ENCODE data around the gene USP7.
"Not testable (repeated sequence)": the region's sequence is repeated elsewhere in the genome, so short reads cannot be mapped to it uniquely, and the experiment has no call there.

The USP7 gene

DNA sequence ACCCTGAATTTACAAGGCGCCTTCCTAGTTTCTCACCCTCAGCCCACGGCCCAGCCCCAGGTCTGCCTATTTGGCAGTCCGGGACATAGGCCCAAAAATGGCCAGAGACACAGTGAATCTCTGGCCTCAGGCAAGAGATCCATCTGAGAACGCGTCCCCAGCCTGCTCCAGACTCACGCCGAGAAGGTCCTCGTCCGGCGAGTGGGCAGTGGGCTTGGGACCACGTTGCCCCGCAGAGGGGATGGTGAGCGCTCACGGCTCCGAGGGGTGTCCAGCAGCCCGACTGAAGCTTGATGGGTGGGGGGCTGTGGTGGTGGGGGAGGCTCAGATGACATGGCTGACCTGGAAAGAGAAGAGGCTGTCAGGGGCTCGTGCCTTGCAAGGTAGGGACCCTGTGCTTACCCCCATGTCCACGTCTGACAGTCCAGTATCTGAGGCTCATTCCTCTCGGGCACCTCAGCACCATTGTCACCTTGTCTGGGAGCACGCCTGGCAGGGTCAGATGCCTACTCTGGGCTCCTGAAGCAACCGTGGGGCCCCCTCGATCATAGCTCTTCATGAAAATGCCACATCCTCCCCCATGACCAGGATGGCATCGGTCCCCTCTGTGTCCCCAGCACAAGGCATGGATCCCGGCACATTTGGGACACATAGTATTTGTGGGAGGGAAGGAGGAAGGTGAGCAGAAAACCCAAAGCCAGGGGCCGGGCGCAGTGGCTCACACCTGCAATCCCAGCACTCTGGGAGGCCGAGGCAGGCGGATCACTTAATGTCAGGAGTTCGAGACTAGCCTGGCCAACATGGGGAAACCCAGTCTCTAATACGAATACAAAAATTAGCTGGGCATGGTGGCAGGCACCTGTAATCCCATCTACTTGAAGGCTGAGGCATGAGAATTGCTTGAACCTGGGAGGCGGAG is 104.5 kb downstream of the USP7 start:
- DNase-seq = no peak

DNA sequence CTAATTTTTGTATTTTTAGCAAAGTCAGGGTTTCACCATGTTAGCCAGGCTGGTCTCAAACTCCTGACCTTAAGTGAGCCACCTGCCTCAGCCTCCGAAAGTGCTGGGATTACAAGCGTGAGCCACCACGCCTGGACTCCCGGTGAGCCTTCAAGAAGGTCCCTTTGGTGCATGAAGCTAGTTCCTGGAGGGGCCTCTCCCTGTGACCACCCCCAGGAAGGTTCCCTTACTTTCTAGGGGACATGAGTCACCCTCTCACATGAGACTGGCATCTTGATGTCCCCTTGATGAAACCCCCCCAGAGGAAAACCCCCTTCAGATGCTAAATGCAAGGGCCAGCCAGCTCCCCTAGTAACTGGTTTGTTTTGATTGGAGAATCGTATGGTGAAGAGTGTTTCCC is 107.7 kb downstream of the USP7 start:
- no peak for DNase-seq

DNA sequence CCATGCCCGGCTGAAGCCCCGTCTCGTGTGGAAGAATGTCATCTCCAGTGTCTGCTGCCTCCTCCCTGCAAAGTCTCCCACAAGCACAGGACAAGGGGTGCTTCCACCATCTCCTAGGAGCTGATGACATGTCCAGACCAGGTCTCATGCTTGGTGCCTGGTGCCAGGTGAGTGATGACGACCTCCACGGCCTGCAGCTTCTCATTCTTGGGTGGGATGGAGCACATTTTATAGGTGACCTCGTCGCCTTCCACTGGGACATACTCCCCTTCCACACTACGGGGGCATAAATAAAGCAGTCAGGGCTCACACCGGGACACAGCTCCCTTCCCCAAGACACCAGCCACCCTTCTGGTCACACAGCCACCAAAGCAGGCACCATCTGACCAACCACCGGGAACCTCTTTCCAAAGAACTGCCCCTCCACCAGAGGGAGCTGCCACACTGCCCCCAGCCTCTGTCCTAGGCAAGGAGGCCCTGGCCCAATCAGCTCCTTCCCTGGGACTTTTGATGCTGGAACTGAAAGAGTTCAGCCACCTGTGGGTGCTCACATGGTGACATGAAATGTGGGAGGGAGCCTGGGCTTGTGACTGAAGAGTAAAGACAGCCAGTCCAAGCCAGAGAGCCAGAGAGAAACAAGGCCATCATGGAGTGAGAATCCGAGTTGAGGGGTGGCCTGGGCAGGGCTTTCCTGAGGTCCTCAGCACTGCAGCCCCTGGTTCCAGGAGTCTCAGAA is 108.5 kb downstream of the USP7 start:
- DNase-seq = no peak

DNA sequence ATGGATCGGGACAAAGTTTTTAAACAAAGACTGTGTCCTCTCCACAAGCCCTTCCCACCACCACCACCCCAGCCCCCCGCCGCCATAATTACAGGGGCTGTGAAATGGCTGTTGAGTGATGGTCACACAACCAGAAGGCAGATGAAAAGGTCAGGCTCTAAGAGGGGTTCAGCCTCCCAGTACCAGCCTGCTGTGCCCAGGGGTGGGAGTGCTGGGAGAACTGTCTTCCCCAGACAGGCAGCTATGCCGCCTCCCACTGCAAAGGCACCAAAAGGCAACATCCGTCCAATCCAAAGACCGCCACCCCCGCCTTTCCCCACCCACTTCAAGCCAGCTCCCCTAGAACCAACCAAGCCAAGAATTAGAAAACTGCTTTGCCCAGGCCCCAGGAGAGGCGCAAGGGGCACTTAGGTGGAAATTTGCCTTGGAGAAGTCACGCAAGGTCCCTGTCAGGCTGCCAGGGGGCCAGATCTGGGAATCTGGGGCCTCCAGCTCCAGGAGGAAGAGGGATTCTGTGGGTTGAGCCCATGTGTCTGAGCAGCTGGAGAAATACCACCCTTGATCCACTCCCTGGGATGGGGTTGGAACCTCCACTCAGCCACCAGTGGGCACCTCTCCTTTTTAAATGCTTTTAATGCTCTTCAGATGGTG is 109.3 kb downstream of the USP7 start:
- DNase-seq = no peak

DNA sequence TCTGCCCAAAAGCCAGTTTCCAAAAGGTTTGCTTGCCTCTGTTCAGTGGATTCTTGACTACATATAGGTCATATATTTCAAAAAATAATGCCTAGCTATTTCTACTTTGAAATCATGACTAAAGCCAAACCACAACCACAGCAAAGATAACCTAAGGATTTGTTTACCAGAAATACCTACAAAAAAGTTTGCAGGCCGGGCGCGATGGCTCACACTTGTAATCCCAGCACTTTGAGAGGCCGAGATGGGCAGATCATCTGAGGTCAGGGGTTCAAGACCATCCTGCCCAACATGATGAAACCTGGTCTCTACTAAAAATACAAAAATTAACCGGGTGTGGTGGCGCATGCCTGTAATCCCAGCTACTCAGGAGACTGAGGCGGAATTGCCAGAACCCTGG is 110.1 kb downstream of the USP7 start:
- no peak for DNase-seq

DNA sequence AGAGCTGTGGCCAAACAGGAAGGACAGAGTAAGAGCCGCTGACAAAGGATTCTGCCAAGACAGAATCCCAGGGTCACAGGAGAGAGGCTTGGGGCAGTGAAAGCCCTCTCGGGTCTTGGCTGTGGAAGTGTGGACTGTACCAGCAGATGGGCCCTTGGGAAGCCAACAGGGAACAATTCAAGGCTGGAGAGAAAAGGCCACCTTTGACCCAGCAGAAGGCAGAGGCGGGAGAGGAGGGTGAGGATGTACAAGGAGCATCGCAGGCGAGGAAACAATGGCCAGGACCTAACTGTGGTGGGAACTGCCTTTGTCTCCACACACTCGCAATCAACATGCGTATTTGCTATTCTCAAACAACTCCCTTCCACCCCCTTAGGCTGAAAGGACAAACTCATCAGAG is 110.6 kb downstream of the USP7 start:
- no peak for DNase-seq

DNA sequence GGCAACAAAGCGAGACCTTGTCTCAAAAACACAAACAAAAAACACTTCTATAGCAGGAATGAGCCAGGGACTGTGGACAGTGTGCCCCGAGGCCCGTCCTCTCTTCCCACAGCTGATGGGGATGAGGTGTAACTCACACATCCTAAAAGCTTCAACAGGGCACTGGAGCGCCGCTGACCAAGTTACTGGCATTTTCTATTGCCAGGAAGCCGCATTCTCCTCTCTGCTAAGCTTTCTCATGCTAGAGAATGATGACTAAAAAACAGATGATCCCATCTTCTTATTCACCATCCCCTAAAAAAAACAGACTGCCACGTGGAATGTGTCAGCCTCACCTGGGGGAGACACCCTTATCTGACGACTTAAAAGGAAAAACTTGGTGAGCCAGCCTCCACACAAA is 111.2 kb downstream of the USP7 start:
- no peak for DNase-seq

DNA sequence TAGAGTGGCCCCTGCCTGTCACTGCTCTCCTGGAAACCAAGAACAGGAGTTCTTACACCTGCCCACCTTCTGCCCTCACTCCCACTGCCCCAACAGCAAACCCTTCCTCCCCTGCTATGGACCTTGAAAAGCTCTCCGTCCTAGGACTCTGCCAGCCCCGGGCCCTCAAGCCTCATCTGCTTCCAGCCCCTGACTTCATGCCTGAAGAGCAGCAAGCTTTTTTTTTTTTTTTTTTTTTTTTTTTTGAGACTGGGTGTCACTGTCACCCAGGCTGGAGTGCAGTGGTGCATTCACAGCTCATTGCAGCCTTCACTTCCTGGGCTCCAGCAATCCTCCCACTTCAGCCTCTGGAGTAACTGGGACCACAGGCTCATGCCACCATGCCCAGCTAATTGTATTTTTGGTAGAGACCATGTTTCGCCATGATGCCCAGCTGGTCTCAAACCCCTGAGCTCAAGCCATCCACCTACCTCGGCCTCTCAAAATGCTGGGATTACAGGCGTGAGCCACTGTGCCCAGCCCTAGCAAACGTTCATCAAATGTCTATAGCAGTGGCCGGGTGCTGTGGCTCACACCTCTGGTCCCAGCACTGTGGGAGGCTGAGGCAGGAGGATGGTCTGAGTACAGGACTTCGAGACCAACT is 111.8 kb downstream of the USP7 start:
- no peak for DNase-seq

DNA sequence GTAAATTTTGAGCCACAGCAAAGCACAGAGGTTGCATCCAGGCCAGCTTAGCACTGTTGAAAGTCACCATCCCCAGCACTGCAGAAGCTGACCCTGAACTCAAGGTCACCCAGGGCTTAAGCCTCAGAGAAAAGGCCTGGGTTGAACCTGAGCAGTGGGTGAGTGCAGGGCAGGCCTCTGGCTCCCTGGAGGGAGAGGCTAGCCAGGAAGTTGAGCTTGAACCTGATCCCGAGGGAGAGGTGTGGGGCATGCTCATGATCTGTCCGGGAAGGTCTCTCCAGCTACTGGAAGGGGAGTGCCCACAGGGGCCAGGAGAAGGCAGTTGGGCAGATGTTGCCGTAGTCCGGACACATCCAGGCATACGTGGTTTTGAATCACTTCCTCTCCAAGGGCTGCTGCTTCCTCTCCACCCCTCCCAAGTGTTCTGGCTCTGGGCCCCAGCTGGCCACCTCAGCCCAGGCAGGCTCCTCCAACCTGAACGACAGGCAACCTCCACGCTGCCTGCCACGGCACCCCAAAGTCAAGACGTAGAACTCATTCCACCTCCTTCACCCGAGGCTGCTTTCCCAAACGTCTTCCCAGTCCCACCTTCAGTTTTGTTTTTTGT is 113.3 kb downstream of the USP7 start:
- no peak for DNase-seq

DNA sequence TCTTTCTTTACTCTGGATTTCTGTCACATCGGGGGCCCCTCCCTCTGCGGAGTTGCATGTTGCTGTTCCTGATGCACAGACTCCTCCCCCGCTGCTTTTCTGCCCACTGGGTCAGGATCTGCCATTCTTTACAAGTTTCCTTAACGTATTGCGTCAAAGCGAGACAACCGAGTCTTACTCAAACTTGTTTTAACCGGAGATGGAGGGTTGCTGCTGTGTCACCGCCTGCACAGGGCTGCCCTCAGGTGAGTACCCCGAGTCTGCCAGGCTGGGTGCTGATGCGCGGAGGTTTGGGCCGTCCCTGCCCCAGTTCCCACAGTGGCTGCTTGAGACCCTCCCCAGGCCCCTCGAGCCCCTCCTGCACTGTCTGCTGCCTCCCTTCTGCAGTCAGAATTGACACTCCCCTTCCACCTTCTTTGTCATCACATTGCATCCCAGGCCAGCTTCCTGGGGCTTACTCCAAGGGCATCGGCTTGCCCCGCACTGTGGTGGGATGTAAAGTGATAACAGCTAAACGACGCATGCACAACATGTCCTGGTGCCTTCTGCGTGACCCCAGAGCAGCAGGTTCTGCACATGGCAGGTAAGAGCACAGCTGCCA is 114.2 kb downstream of the USP7 start:
- DNase-seq = no peak

DNA sequence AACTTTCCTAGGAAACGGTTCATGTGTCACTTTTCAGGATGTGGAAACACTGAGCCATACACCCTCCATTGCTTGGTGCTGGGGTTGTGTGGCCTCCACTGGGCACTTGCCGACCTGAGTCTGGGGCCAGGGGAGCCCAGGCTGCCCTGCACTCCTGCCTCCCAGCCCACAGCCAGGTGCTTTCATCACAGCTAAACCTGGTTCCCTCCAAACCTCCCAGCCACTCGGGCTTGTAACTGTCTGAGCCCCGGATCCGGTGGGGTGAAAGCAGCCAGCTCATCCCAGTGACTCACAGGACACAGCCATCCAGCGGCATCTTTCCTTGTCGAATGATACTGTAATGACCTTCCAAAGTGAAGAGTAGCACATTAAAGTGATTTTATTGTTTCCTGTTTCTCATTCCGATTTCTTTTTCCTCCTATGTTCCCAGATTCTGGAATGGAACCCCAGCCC is 114.7 kb downstream of the USP7 start:
- no peak for DNase-seq

DNA sequence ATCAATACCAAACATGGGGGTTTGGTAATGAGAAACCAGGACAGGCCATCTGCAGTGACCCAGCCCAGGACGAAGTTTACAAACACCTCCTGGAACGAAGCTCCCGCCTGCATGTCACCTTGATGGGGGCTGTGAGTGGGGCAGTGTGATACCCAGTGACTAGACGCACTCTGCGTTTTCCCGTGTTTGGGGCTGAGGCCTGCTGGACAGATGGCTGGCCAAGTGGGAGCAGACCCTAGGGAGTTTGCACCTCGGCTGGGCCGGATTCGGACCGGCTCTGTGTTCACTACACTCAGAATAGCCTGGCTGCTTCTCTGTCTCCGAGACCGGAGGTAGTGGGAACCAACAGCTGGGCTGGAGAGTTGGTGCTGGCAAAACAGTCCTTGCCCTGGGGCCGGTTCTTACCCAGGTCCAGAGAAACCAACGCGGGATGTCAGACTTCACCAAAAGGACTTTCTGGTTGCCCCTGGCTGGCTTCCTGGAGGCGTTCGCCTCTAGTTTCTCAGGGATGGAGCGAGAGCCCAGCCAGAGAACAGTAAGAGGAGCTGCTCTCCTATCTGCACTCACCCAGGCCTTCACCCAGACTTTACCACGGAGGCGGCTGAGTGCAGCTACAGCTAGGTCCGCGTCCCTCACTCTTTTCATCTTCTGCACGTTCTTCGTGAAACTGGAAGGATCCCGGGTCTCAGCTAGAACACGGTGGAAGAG is 115.3 kb downstream of the USP7 start:
- no peak for DNase-seq

DNA sequence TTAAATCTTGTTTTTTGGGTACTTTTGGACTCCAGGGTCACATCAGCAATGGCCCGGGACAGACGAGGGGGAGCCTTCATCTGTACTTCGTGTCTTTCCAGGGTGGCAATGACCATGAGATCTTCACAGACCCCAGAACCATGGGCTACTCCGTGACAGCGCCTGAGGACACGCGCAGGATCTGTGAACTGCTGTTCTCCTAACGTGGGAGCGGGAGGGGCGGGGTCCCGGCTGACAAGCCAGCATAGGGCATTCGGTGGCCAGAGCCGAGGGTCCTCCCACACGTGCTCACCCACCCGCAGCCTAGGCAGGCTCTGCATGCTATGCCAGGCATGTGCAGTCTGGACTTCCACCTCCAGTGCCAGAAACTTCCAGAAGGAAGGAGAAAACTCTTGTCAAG is 116.1 kb downstream of the USP7 start:
- no peak for DNase-seq

DNA sequence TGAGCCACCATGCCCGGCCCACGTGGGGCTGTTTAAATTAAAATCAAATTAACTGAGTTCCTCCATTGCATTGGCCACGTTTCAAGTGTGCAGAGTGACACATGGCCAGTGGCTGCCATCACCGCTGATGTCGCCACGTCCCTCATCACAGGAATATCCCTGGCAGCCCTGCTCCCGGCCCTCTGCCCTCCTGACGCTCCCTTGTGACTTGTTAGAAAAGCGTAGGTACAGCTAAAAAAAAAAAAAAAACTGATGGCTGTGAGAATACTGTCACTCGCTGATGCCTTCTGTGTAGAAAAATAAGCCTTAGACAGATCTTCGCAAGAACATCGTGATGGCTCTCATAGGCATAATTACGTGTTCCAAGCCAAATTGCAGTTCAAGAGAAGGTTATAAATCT is 116.6 kb downstream of the USP7 start:
- no peak for DNase-seq

DNA sequence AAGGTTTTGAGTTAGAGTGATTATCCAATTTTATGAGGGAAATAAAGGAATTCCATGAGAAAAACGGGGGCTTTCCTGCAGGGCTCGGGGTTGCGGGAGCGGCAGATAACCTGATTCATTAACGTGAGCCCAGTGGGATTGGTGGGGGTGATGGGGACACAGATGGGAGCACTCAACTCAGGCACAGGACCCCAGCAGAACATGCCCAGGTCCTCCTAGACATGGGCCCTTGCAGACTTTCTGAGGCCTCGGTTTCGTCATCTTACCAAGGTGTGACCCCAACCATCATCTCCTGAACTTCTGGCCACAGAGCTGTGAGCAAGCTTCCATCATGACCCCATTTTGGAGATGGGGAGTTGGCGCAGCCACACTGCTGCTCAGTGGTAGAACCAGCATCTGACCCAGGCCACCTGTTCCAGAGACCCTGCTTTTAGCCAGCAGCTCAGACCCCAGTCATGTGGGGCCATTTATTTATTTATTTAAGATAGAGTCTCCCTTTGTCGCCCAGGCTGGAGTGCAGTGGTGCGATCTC is 117.2 kb downstream of the USP7 start:
- no peak for DNase-seq

DNA sequence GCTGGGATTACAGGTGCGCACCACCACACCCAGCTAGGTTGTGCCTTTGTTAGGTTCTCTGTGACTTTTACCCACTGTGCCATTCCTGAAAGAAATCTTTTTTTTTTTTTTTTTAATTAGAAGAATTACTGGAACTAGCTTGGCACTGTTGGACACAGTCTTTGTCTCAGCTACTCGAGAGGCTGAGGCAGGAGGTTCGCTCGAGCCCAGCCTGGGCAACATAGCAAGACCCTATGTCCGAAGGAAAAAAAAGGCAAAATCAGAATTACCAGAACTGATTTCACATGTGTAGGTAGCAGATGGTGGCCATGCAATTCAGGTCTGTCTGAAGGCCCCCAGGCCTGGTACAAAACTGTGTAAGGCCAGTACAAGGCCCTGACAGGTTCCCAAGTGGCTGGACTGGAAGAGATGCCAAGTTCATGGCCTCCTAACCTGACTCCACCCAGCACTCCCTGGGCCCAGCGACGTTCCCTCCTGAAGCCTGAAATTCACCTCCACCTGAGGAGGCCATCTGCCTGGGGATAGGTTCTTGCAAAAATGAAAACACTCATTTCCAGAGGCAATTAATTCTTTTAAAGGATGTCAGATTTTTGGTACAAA is 117.9 kb downstream of the USP7 start:
- DNase-seq = no peak

DNA sequence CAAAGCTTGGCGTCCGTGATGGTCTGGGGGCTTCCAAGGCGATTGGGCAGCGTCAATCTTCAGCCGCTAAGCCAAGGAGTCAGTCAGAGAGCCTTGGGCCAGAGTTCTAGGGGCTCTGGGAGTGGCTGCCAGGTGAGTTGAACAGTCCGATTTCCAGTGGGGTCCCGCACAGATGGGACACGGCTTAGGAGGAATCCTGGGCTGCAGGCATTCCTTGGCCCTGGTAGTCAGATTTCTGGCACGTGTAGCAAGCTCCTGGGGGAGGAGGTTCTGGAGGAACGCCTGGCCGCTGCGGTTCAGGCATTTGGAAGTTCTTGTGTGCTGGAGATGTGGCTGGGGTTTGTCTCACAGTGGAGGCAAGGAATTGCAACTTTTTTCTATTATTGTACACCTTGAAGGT is 120.4 kb downstream of the USP7 start:
- DNase-seq = not testable (repeated sequence)

Data from NCI-H1105 treated with DMSO at 0.1 percent for 48 hours (cell line).